MCF 10A (cell line): ENCODE data around the gene COQ8B. TPM values are rescaled to one million over a fixed set of nuclear protein-coding genes. Genes with fewer than 3 reads are reported as not detected.

Experiments used
- BruUV-seq: library from RNA; stranded (reverse); fragments of 400-500 nt; replicated peaks from 2 replicates; lab custom pipeline; 2021; lab: Mats Ljungman, UMichigan
- CTCF ChIA-PET: fragments of 300-600 bp; sonication (Branson Sonifier 250); formaldehyde crosslinking; extraction: SDS; loops from one replicate; lab custom pipeline; 2021; ENCODE audit warnings: antibody characterized with exemption, inconsistent platforms; lab: Yijun Ruan, JAX
- POLR2A ChIA-PET: fragments of 300-600, 350-650 bp; sonication (Branson Sonifier 250); formaldehyde crosslinking; extraction: SDS; loops from one replicate; lab custom pipeline; 2020; ENCODE audit warnings: antibody characterized with exemption, inconsistent platforms; lab: Yijun Ruan, JAX
- DNase-seq: peaks from one replicate; pipeline ENCODE4 v3.0.0-alpha.2; 2018; ENCODE audit not compliant: unreplicated experiment
- H3K27ac Mint-ChIP-seq: one replicate; pipeline ENCODE4 v1.8.0; 2022; ENCODE audit warnings: mild to moderate bottlenecking, low read depth, mixed read lengths; ENCODE audit not compliant: unreplicated experiment
- H3K27me3 Mint-ChIP-seq: one replicate; pipeline ENCODE4 v1.8.0; 2022; ENCODE audit warnings: mixed read lengths; ENCODE audit not compliant: insufficient read depth, unreplicated experiment
- H3K36me3 Mint-ChIP-seq: one replicate; pipeline ENCODE4 v1.8.0; 2022; ENCODE audit warnings: mild to moderate bottlenecking, moderate library complexity, mixed read lengths; ENCODE audit not compliant: insufficient read depth, unreplicated experiment
- H3K4me1 Mint-ChIP-seq: one replicate; pipeline ENCODE4 v1.8.0; 2022; ENCODE audit warnings: mixed read lengths; ENCODE audit not compliant: insufficient read depth, unreplicated experiment
- H3K4me3 Mint-ChIP-seq: one replicate; pipeline ENCODE4 v1.8.0; 2022; ENCODE audit warnings: mild to moderate bottlenecking, moderate library complexity, mixed read lengths; ENCODE audit not compliant: unreplicated experiment
- H3K9me3 Mint-ChIP-seq: one replicate; pipeline ENCODE4 v1.8.0; 2022; ENCODE audit warnings: mixed read lengths; ENCODE audit not compliant: unreplicated experiment
- intact Hi-C: fragments of 100-400 bp; cut with micrococcal nuclease; formaldehyde crosslinking; loops from 2 replicates; pipeline ENCODE4 v1.14.1; 2022
- total RNA-seq: library from RNA; stranded (reverse); gene quantifications from 2 replicates; pipeline ENCODE4 v1.2.3, GENCODE V29; 2022
- TF ChIP-seq, protein P1 (sequence below): fragments of 200-600 bp; IDR thresholded peaks from one replicate; pipeline ENCODE4 v1.8.0; 2022; ENCODE audit warnings: antibody characterized with exemption, mild to moderate bottlenecking; ENCODE audit not compliant: unreplicated experiment

COQ8B gene
- total RNA-seq, 1 experiment from 2014 or later: 46.7 TPM

DNA sequence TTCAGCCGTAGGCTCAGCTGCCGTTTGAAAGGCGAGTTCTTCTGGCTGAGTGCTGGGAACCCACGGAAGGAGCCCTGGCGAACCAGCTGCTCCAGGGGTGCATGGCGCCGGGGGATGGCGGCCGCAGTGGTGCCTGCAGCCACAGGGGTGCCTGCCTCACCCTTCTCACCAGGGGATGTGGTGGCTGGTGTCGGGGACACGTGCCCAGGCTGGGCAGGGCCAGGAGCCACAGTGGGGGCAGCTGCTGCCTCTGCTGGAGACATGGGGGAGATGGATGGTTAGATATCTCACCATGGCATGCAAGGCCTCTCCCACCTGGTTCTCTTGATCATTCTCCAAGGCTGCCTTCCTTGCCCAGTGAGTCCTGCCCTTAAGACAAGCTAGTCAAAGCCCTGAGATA, 43.3 kb downstream of the COQ8B start:
- ChIA-PET CTCF (interaction anchor here (1.3 kb wide), 1 partner anchor 10 kb away, joined by 3 read pairs; no protein-coding TSS in a partner anchor), POLR2A (interaction anchor here (0.6 kb wide), 1 partner anchor 77 kb away, joined by 3 read pairs; the partner anchor contains the start of gene ACTMAP)
- Mint-ChIP-seq H3K4me1 (no peaks in the 10 kb centered on the region), H3K4me3 (no peak overlapping the region), H3K9me3 (no peaks in the 10 kb centered on the region), H3K27ac (no peak overlapping the region), H3K36me3 (peaks cover 47% of the 10 kb centered on the region), H3K27me3 (no peaks in the 10 kb centered on the region)
- TF ChIP-seq, protein P1, sequence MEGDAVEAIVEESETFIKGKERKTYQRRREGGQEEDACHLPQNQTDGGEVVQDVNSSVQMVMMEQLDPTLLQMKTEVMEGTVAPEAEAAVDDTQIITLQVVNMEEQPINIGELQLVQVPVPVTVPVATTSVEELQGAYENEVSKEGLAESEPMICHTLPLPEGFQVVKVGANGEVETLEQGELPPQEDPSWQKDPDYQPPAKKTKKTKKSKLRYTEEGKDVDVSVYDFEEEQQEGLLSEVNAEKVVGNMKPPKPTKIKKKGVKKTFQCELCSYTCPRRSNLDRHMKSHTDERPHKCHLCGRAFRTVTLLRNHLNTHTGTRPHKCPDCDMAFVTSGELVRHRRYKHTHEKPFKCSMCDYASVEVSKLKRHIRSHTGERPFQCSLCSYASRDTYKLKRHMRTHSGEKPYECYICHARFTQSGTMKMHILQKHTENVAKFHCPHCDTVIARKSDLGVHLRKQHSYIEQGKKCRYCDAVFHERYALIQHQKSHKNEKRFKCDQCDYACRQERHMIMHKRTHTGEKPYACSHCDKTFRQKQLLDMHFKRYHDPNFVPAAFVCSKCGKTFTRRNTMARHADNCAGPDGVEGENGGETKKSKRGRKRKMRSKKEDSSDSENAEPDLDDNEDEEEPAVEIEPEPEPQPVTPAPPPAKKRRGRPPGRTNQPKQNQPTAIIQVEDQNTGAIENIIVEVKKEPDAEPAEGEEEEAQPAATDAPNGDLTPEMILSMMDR: no peak
- no TSS peak for BruUV-seq
- intact Hi-C loops: no loop called here
- DNase-seq: no peak

DNA sequence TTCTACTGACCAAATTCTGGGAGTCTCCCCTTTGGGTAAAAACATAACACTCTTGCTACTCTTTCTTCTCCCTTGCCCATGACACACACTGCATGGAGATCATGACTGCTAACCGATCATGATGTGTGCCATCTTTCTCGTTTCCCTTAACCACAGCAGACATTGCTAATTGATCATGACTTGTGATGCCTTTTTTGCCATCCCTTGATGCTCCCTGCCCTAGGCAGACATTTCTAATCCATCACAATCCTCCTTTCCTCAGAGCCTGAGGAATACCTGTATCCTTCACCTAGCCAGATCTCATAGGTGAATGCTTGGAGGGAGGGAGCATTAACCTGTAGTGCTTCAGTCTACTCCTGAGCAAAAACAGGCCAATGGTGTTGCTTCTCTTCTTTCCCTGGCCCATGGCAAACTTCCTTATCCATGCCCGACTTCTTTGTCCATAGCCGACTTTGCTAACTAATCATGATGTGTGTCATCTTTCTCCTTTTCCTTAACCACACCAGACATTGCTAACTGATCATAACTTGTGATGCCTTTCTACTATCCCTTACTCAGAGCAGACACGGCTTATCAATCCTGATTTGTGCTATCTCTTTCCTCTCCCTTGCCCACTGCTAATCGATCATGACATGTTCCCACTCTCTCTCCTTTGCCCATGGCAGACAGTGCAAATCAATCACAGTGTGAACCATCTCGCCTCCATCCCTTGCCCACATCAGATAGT, 44.0 kb downstream of the COQ8B start:
- H3K27ac Mint-ChIP-seq: no peak overlapping the region
- ChIA-PET CTCF (no interaction called here), POLR2A (no interaction called here)
- no peak for DNase-seq
- H3K4me1 Mint-ChIP-seq: no peaks in the 10 kb centered on the region
- H3K4me3 Mint-ChIP-seq: no peak overlapping the region
- TF ChIP-seq, protein P1: no peak
- intact Hi-C loops: no loop called here
- H3K27me3 Mint-ChIP-seq: no peaks in the 10 kb centered on the region
- H3K36me3 Mint-ChIP-seq: peaks cover 41% of the 10 kb centered on the region
- H3K9me3 Mint-ChIP-seq: no peaks in the 10 kb centered on the region
- no TSS peak for BruUV-seq

DNA sequence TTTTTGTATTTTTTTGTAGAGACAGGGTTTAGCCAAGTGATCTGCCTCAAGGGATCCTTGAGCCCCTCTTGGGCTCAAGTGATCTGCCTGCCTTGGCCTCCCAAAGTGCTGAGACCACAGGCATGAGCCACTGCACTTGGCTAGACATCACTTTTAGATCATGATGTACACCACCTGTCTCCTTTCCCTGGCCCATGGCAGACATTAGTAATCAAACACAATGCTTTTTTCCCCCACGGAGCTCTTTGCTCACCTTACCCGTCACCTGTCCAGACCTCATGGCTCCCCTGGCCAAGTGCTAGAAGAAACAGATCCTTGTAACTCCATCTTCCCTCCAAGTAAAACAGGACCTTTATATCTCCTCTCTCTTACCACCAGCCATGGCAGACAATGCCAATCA, 44.6 kb downstream of the COQ8B start:
- H3K27me3 Mint-ChIP-seq: no peaks in the 10 kb centered on the region
- H3K36me3 Mint-ChIP-seq: peaks cover 35% of the 10 kb centered on the region
- POLR2A ChIA-PET: no interaction called here
- no peak overlapping the region for H3K4me3 Mint-ChIP-seq
- TF ChIP-seq, protein P1: no peak
- peaks cover under 1% of the 10 kb centered on the region for H3K4me1 Mint-ChIP-seq
- CTCF ChIA-PET: no interaction called here
- intact Hi-C loops: no loop called here
- DNase-seq: no peak
- no peak overlapping the region for H3K27ac Mint-ChIP-seq
- BruUV-seq: no TSS peak
- H3K9me3 Mint-ChIP-seq: no peaks in the 10 kb centered on the region

DNA sequence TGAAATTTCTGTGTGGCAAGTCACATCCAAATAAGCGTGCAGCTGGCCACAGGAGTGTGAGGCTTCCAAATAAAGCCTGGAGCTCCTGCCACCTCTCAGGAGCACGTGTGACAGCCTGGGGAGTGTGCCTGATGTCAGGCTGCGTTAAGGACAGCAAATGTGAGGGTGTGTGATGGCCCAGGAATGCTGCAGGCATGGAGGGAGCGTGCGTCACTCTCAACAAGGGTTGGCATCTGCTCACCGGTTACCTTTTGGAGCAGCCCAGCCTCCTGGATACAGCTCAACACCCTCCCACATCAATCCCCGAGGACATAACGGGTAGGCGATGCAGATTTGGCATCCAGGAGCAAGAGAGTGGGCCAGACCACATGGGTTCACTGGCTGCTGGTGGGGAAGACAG, 45.3 kb downstream of the COQ8B start:
- no peak for DNase-seq
- TF ChIP-seq, protein P1: no peak
- Mint-ChIP-seq H3K4me1 (peaks cover 7% of the 10 kb centered on the region), H3K27ac (no peak overlapping the region), H3K4me3 (no peak overlapping the region), H3K27me3 (no peaks in the 10 kb centered on the region), H3K9me3 (no peaks in the 10 kb centered on the region), H3K36me3 (peaks cover 35% of the 10 kb centered on the region)
- POLR2A ChIA-PET: no interaction called here
- CTCF ChIA-PET: no interaction called here
- intact Hi-C loops: no loop called here
- BruUV-seq: no TSS peak
